H1 (cell line): ENCODE results near the gene DAZAP1. TPM values are rescaled to one million over a fixed set of nuclear protein-coding genes. Genes with fewer than 3 reads are reported as not detected.

ENCODE experiments used
- CTCF ChIP-seq, 3 experiments: IDR thresholded peaks; 1 replicate in 2 of 3; 2 replicates in 1 of 3; pipeline versions ENCODE4 v1.5.1 to v1.6.1; 2011; ENCODE audit warnings: low read length in 3 of 3, mild to moderate bottlenecking in 3 of 3, inconsistent platforms in 2 of 3, low read depth in 1 of 3, moderate library complexity in 1 of 3; ENCODE audit not compliant: insufficient read depth in 1 of 3; ENCODE audit errors: control extremely low read depth in 1 of 3
- MAX ChIP-seq: IDR thresholded peaks from 2 replicates; pipeline ENCODE4 v1.6.1; 2012; ENCODE audit warnings: inconsistent platforms
- SIN3A ChIP-seq, 2 experiments: IDR thresholded peaks in 1 of 2; conservative IDR thresholded peaks in 1 of 2; 2 replicates each; pipeline ENCODE4 v1.6.1; 2011 to 2012; ENCODE audit warnings: low read length in 2 of 2, improper control_type of control experiment in 1 of 2, low read depth in 1 of 2, mild to moderate bottlenecking in 1 of 2
- TEAD4 ChIP-seq: IDR thresholded peaks from 2 replicates; pipeline ENCODE4 v1.6.1; 2012; ENCODE audit warnings: low read depth, low read length, inconsistent platforms, mixed read lengths
- polyA plus RNA-seq, 7 experiments: library from polyadenylated mRNA; depleted of rRNA in 3 of 7; stranded (reverse) in 5 of 7; unstranded in 2 of 7; fragments of >200 nt in 5 of 7; fragments of 200-250 nt in 2 of 7; gene quantifications; 1 replicate in 5 of 7; 2 replicates in 1 of 7; 4 replicates in 1 of 7; pipeline versions ENCODE4 v1.2.1 to v1.2.3, GENCODE V29; 2011 to 2013; ENCODE audit warnings: missing spikeins in 2 of 7, mixed read lengths in 2 of 7
- total RNA-seq: library from RNA; stranded (reverse); fragmentation: NEBNext Ultra II Directional; extraction: Animal tissue kit (Norgen Biotek cat#: 25700); gene quantifications from 2 replicates; pipeline ENCODE4 v1.2.1, GENCODE V29; 2021

DAZAP1 gene
- total and polyA plus RNA-seq, 2 of the 8 experiments (the other 6 are each of a cell fraction or from before 2014, with no cell fraction given) = 79.6 to 341 TPM

GRCh38 chr19:1411255-1412191 is 4.1 kb downstream of the DAZAP1 start (continued):
- no peak for TF ChIP-seq CTCF (IDR thresholded peaks at IDR 0.05; ENCODE audit: control extremely low read depth in 1 of 3, insufficient read depth in 1 of 3, low read depth in 1 of 3, low read length in 3 of 3)
- TF ChIP-seq SIN3A (conservative IDR thresholded peaks at IDR 0.05 in 1 of 2, IDR thresholded peaks at IDR 0.05 in 1 of 2; ENCODE audit: low read depth in 1 of 2, low read length in 2 of 2) = no peak
- TF ChIP-seq MAX = no peak
- no peak for TF ChIP-seq TEAD4
